Fibroblast of mammary gland (primary cell): Measurements from ENCODE around the gene PPAN.

Experiments
- DNase-seq: peaks from one replicate; pipeline ENCODE4 v3.0.0-alpha.2; 2010; ENCODE audit warnings: low read depth
- H3K4me3 ChIP-seq: 2 replicates; pipeline ENCODE4 v1.5.1; 2011; ENCODE audit warnings: low read depth, mild to moderate bottlenecking, low read length, moderate library complexity; ENCODE audit not compliant: control insufficient read depth
- TF ChIP-seq, protein P1 (sequence below): conservative IDR thresholded peaks from 2 replicates; pipeline ENCODE4 v1.5.1; 2011; ENCODE audit warnings: low read depth, low read length, inconsistent platforms; ENCODE audit not compliant: control insufficient read depth, insufficient read depth

PPAN gene

DNA sequence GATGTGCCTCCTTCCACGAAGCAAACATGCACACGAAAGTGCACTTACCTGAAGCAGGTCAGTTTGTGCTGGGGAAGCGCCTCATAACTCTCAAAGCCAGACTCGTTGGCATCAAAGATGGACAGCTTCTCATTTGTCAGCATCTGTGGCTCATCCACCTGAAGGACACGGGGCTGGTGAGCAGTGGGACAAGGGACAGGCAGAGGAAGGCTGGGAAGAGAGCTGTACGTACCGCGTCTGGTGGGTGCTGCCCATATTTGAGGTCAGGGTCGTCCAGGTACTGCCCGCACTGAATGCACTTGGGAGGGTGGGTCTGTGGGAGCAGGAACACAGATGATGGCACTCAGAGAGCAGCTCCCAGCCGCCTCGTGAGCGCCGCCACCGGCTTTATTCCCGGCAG, 53.4 kb downstream of the PPAN start:
- TF ChIP-seq, protein P1, sequence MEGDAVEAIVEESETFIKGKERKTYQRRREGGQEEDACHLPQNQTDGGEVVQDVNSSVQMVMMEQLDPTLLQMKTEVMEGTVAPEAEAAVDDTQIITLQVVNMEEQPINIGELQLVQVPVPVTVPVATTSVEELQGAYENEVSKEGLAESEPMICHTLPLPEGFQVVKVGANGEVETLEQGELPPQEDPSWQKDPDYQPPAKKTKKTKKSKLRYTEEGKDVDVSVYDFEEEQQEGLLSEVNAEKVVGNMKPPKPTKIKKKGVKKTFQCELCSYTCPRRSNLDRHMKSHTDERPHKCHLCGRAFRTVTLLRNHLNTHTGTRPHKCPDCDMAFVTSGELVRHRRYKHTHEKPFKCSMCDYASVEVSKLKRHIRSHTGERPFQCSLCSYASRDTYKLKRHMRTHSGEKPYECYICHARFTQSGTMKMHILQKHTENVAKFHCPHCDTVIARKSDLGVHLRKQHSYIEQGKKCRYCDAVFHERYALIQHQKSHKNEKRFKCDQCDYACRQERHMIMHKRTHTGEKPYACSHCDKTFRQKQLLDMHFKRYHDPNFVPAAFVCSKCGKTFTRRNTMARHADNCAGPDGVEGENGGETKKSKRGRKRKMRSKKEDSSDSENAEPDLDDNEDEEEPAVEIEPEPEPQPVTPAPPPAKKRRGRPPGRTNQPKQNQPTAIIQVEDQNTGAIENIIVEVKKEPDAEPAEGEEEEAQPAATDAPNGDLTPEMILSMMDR = no peak
- DNase-seq = no peak
- no peak overlapping the region for H3K4me3 ChIP-seq
